SU-DHL-6 (cell line): ENCODE data around the gene LRRC56.

ENCODE experiments used
- CTCF ChIP-seq: fragments of 200-600 bp; sonication (generic); IDR thresholded peaks from one replicate; pipeline ENCODE4 v1.5.1; 2017; ENCODE audit warnings: antibody characterized with exemption, mild to moderate bottlenecking, low read length, moderate library complexity; ENCODE audit not compliant: insufficient read depth, poor library complexity, severe bottlenecking
- EZH2phosphoT487 ChIP-seq: fragments of 200-600 bp; sonication (generic), shearing (Covaris generic); conservative IDR thresholded peaks from 2 replicates; pipeline ENCODE4 v1.6.1; 2018; ENCODE audit warnings: mild to moderate bottlenecking, antibody characterized with exemption, low read length, moderate library complexity, mixed read lengths

- TF ChIP-seq CTCF (no peak), EZH2phosphoT487 (no peak)
Observed at GRCh38 chr11:597166-597725, 59.9 kb downstream of the LRRC56 start.
